ENCODE results near the gene ARFGEF2.
A peak's percentile ranks its signal among the peaks of the same experiment; 100 is the strongest.
"Not testable (repeated sequence)": the region's sequence is repeated elsewhere in the genome, so short reads cannot be mapped to it uniquely, and the experiment has no call there.

Gene ARFGEF2

GRCh38 chr20:48995589-48995988 lies 74.1 kb downstream of the ARFGEF2 start:
- DNase-seq (ENCODE audit: low read depth in 3 of 3) = no peak

GRCh38 chr20:48999890-49000870 lies 78.7 kb downstream of the ARFGEF2 start:
- no peak for DNase-seq (ENCODE audit: low read depth in 3 of 3)

- DNase-seq (ENCODE audit: low read depth in 3 of 3) = no peak
Observed at GRCh38 chr20:49001741-49002140, 80.2 kb downstream of the ARFGEF2 start.

GRCh38 chr20:49006446-49006980 lies 85.0 kb downstream of the ARFGEF2 start:
- no peak for DNase-seq (ENCODE audit: low read depth in 3 of 3)

GRCh38 chr20:49009899-49010631 lies 88.6 kb downstream of the ARFGEF2 start:
- no peak for DNase-seq (ENCODE audit: low read depth in 3 of 3)

GRCh38 chr20:49024220-49024619 lies 102.7 kb downstream of the ARFGEF2 start:
- DNase-seq (ENCODE audit: low read depth in 3 of 3) = no peak

- not testable (repeated sequence) for DNase-seq (ENCODE audit: low read depth in 3 of 3)
Observed at GRCh38 chr20:49028177-49028576, 106.7 kb downstream of the ARFGEF2 start.

GRCh38 chr20:49028684-49029083 lies 107.2 kb downstream of the ARFGEF2 start:
- no peak for DNase-seq (ENCODE audit: low read depth in 3 of 3)

GRCh38 chr20:49029203-49029602 lies 107.7 kb downstream of the ARFGEF2 start:
- DNase-seq (ENCODE audit: low read depth in 3 of 3) = no peak

- DNase-seq (ENCODE audit: low read depth in 3 of 3) = no peak
Observed at GRCh38 chr20:49030954-49031619, 109.6 kb downstream of the ARFGEF2 start.

GRCh38 chr20:49032455-49032854 lies 110.9 kb downstream of the ARFGEF2 start:
- DNase-seq (ENCODE audit: low read depth in 3 of 3) = no peak

- DNase-seq (ENCODE audit: low read depth in 3 of 3) = no peak
Observed at GRCh38 chr20:49034070-49034732, 112.7 kb downstream of the ARFGEF2 start.

- no peak for DNase-seq (ENCODE audit: low read depth in 3 of 3)
Observed at GRCh38 chr20:49037962-49038387, 116.5 kb downstream of the ARFGEF2 start.

- no peak for DNase-seq (ENCODE audit: low read depth in 3 of 3)
Observed at GRCh38 chr20:49039854-49040253, 118.3 kb downstream of the ARFGEF2 start.

GRCh38 chr20:49043000-49043399 lies 121.5 kb downstream of the ARFGEF2 start:
- no peak for DNase-seq (ENCODE audit: low read depth in 3 of 3)

GRCh38 chr20:49045440-49046086 lies 124.1 kb downstream of the ARFGEF2 start:
- DNase-seq (ENCODE audit: low read depth in 3 of 3) = peak in 1 of 3 experiments; percentile 4

- DNase-seq (ENCODE audit: low read depth in 3 of 3) = peak; percentile 89 to 93 (median 90)
Observed at GRCh38 chr20:49046087-49046900, 124.8 kb downstream of the ARFGEF2 start, which contains the start of gene CSE1L. Gene CSE1L, plus strand, starts transcription at chr20:49046312. Its CDS starts 12,152 bp downstream, at chr20:49058464.

- no peak for DNase-seq (ENCODE audit: low read depth in 3 of 3)
Observed at GRCh38 chr20:49052334-49052733, 130.8 kb downstream of the ARFGEF2 start.

GRCh38 chr20:49054056-49054643 lies 132.6 kb downstream of the ARFGEF2 start:
- no peak for DNase-seq (ENCODE audit: low read depth in 3 of 3)

Measured in stimulated activated CD4-positive, alpha-beta T cell treated with anti-CD3 and anti-CD28 coated beads, TNF-alpha, amount 100 ng/mL, for 4 hours (primary cell).